HT1080 (cell line): ENCODE data around the gene NLRC5. TPM values are rescaled to one million over a fixed set of nuclear protein-coding genes. Genes with fewer than 3 reads are reported as not detected.
"Not testable (repeated sequence)": the region's sequence is repeated elsewhere in the genome, so short reads cannot be mapped to it uniquely, and the experiment has no call there.

ENCODE experiments used
- DNase-seq: peaks from one replicate; pipeline ENCODE4 v3.0.0-alpha.2; 2015; ENCODE audit warnings: low read depth
- total RNA-seq: library from RNA; depleted of rRNA; stranded (reverse); fragments of >200 nt; shearing (Covaris generic); gene quantifications from 2 replicates; pipeline ENCODE4 v1.2.3, GENCODE V29; 2014

NLRC5 gene
- total RNA-seq, 1 experiment from 2014 or later: 14.3 TPM

- peak; percentile 95 for DNase-seq
Observed at GRCh38 chr16:57000271-57001025, 11.1 kb downstream of the NLRC5 start.

GRCh38 chr16:57001026-57001679 is 11.8 kb downstream of the NLRC5 start:
- no peak for DNase-seq

GRCh38 chr16:57003439-57004386 is 14.4 kb downstream of the NLRC5 start:
- no peak for DNase-seq

DNA sequence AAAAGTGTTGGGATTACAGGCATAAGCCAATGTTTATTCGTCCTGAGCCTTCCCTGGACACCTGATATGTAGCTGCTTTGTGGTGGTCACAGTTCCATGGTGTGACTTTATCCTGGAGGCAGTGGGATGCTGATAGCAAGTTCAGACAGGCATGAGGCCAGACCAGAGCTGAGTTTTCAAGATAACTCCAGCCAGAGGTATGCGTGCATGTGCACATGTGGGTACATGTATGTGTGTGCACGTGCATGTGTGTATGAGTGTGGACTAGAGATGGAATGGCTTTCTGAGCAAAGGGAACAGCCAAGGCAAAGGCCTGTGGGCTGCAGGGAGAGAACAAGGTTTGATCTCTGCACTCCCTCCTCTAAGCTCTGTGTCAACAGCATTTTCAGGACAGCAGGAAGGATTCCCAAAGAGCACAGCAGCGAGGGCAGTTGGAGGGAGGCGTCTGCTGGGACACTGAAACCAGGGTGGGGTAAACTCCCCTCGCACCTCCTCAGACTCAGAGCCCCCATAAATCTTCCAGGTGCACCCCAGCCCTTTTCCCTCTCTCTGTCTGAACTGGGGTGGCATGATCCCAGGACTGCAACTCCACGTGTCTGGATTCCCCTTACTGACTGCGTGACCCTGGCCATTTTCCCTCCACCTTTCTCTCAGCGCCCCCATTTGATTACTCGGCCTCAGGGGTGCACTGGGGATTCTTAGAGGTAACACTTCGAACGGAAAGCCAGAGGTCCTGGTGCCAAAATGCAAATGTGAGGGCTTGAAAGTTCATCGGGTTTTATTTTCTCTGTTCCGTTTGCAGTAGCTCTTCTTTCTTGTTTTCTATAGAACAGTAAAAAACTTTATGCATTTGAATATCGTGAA is 15.3 kb downstream of the NLRC5 start:
- DNase-seq: no peak

DNA sequence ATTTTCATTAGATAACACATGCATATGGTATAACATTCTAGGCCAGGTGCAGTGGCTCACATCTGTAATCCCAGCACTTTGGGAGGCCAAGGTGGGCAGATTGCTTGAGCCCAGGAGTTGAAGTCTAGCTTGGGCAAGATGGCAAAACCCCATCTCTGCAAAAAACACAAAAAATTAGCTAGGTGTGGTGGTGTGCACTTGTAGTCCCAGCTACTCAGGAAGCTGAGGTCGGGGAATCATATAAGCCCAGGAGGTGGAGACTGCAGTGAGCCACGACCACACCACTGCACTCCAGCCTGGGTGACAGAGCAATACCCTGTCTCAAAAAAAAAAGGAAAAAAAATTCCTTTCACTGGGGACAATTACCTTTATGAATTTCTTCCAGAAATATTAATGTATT is 16.2 kb downstream of the NLRC5 start:
- DNase-seq: not testable (repeated sequence)

GRCh38 chr16:57007050-57007449 is 17.7 kb downstream of the NLRC5 start:
- DNase-seq: no peak

GRCh38 chr16:57007530-57007929 is 18.2 kb downstream of the NLRC5 start:
- DNase-seq: no peak

DNA sequence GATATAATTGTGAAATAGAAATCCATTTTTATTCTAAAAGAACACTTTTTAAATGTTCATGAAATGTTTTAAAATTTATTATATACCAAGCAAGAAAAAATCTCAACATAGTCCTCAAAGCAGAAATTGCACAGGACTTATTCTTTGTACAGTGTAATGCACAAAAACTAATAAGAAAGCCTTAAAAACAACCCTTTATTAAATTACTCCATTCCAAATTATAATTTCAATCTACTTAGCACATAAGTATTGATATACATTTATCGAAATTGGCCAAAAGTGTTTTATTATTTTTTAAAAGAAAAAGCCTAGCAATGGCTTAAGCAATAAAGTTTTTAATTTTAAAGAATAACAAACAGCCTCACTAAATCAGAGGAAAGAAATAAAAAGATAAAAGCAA is 19.1 kb downstream of the NLRC5 start:
- no peak for DNase-seq

GRCh38 chr16:57009643-57010170 is 20.4 kb downstream of the NLRC5 start:
- no peak for DNase-seq

DNA sequence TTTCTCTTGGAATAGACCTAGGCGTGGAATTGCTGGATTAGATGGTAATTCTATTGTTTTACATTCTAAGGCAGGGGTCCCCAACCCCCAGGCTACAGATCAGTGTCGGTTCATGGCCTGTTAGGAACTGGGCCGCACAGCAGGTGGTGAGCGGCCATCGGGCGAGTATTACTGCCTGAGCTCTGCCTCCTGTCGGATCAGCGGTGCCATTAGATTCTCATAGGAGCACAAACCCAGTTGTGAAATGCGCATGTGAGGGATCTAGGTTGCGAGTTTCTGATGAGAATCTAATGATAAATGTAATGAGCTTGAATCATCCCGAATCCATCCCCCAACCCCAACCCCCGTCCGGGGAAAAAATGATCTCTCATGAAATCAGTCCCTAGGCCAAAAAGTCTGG is 23.0 kb downstream of the NLRC5 start:
- no peak for DNase-seq

DNA sequence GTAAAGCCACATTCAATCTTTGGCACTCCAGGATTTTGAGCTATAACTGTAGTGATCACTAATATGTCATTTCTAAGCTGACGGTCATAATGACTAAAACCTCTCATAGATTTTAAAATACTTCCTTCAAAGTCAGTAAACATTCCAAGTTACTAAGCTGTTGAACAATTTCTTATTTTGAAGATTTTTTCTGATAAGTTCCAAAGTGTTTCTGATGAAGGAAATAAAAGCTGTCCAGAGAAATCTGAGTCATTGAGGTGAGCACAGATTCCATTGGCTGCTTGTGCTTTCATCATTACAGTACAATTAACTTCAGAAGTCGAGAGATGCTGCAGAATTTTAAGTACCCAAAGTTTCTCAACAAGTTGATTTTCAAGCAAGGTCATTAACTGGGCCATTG is 23.9 kb downstream of the NLRC5 start:
- peak; percentile 61 for DNase-seq

GRCh38 chr16:57013902-57014301 is 24.5 kb downstream of the NLRC5 start:
- DNase-seq: no peak

GRCh38 chr16:57016301-57016700 is 26.9 kb downstream of the NLRC5 start:
- DNase-seq: no peak

- DNase-seq: no peak
Observed at GRCh38 chr16:57016831-57017230, 27.5 kb downstream of the NLRC5 start.

DNA sequence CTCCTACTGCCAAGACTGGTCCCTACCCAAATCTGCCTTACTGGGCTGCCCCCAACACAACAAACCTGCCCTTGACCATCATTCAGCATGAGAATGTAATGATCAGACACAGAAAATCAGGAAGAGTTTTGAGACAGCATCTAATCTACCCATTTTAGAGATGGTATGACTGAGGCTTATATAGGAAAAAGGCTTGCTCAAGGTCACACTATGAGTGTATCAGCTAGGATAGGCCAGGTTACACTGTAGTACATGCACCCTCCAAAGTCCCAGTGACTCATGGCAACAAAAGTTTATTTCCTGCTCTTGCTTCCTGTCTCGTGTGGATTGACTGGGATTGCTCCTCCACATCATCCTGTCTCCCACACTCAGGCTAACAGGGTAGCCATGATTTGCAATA is 27.9 kb downstream of the NLRC5 start:
- peak; percentile 86 for DNase-seq

DNA sequence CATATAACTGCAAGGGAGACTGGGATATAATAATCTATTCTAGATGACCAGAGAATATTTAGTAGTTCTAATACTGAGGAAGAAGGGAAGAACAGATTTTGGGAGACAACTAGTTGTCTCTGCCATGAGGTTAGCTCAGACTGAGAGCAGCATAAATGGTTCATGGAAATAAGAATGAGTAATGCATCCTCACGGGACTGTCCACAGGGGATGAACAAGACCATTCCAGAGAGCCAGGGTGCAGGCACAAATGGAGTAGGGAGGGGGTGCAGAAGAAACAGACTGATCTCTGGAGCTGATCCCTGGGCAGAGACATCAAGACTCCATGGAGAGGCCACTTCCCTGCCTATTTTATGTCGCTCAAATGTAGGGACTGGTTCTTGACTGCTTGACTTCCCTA is 30.4 kb downstream of the NLRC5 start:
- no peak for DNase-seq

- no peak for DNase-seq
Observed at GRCh38 chr16:57020651-57021050, 31.3 kb downstream of the NLRC5 start.

GRCh38 chr16:57021757-57022156 is 32.4 kb downstream of the NLRC5 start:
- no peak for DNase-seq

GRCh38 chr16:57022445-57022844 is 33.1 kb downstream of the NLRC5 start:
- DNase-seq: no peak

GRCh38 chr16:57023541-57024249 is 34.3 kb downstream of the NLRC5 start:
- DNase-seq: no peak
